ENCODE data around the gene TMEM25. TPM values are rescaled to one million over a fixed set of nuclear protein-coding genes. Genes with fewer than 3 reads are reported as not detected.
A peak's percentile ranks its signal among the peaks of the same experiment; 100 is the strongest.
"Not testable (repeated sequence)": the region's sequence is repeated elsewhere in the genome, so short reads cannot be mapped to it uniquely, and the experiment has no call there.

The TMEM25 gene
- total RNA-seq (2014; rRNA removed; shearing (Covaris generic)) = 4.3 and 4.4 TPM in 2 replicates

GRCh38 chr11:118530683-118531596 lies at the start of gene TMEM25:
Gene TMEM25, plus strand, starts transcription at chr11:118531192. Its CDS starts 610 bp downstream, at chr11:118531802.
- DNase-seq (ENCODE audit: low spot score) = peak; percentile 42

DNA sequence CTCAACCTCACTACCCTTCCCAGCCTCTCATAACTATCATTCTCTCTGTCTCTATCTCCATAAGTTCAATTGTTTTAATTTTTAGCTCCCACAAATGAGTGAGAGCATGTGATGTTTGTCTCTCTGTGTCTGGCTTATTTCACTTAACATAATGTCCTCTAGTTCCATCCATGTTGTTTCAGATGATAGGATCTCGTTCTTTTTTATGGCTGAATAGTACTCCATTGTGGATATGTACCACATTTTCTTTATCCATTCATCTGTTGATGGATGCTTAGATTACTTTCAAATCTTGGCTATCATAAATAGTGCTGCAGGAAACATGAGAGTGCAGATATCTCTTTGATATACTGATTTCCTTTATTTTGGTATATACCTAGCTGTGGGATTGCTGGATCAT lies 49.8 kb upstream of the TMEM25 start:
- DNase-seq (ENCODE audit: low spot score) = not testable (repeated sequence)

DNA sequence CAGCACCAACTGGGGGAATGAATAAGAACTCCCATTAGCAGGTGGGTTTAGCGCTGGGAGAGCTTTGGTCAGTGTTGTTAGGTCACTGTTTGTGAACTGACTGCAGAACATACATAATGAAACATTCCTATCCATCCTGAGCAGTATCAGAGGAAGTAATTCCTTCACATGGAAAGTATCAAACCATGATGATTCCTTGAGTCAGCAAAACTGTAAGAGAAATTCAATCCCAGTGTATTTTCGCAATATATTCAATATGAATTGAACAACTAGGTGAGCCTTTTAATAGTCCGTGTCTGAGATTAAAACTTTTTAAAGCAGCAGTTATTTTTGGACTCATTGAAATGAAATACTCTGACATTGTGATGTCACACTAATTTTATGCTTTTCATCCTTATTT lies 46.6 kb upstream of the TMEM25 start:
- no peak for DNase-seq (ENCODE audit: low spot score)

DNA sequence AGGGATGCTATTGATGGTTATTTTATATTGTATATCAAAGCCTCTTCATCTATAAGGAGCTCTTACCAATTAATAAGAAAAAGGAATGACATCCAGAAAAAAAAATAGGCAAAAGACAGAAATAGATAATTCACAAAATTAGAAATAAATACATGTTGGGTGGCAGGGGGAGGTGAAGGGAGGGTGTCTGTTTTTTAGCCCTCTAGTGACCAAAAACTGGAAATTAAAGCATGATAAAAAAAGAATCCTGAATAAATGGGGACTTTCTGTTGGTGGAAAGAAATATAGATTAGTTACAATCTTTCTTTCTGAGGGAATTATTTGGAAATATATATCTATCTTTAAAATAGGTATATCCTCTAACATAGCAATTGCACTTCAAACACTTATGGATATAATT lies 45.7 kb upstream of the TMEM25 start:
- DNase-seq (ENCODE audit: low spot score) = no peak

GRCh38 chr11:118488480-118489109 lies 42.4 kb upstream of the TMEM25 start:
- DNase-seq (ENCODE audit: low spot score) = peak; percentile 91

DNA sequence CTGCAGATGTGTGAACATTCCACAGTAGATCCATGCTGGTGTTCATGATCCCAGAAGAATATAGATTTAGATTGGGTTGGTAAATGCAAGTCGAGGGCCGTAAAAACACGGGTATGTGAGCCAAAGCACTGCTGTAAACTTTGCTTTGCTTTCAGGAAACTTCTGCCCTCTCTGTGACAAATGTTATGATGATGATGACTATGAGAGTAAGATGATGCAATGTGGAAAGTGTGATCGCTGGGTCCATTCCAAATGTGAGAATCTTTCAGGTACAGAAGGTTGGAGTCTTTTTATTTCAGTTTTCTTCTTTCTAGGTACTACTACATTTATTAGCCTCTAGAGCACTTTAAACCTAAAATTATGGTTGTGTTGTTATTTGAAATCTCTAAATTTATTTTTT lies 40.0 kb upstream of the TMEM25 start:
- no peak for DNase-seq (ENCODE audit: low spot score)

- no peak for DNase-seq (ENCODE audit: low spot score)
These were observed 33.2 kb upstream of the TMEM25 start for GRCh38 chr11:118497831-118498230.

- DNase-seq (ENCODE audit: low spot score) = no peak
These were observed 27.8 kb upstream of the TMEM25 start for GRCh38 chr11:118503216-118503615.

DNA sequence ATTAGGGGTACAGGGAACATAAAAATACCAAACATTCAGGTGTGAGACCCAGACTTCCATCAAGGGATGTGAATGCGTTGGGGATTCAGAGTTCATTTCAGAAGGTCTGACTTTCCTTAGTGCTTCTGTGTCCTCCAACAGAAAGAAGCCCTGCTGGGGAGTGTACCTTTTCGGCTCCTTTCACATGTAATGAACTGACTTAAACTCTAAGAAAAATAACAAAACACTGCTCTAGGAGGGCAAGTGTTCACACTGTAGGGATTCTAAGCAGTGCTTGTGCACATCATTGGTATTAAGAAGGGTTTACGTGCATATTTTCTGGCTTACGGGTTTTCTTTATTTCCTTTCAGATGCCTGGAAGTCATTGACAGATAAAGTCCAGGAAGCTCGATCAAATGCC lies 19.4 kb upstream of the TMEM25 start:
- DNase-seq (ENCODE audit: low spot score) = no peak

DNA sequence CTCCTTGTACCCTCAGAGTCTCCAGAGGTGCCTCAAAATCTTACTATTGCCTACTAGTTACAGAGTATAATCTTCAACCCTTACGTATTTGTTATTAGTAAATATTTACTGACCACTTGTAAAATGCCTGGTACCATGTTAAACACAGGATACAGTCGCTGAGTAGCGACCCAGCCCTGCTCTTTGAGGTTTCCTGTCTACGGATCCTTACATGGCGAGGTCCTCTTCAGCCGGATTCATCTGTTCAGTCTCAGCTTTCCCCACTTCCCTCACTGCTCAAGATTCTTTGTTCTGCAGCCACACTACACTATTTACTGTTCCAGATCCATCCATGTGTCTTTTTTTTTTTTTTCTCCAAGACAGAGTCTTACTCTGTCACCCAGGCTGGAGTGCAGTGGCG lies 16.9 kb upstream of the TMEM25 start:
- DNase-seq (ENCODE audit: low spot score) = no peak

DNA sequence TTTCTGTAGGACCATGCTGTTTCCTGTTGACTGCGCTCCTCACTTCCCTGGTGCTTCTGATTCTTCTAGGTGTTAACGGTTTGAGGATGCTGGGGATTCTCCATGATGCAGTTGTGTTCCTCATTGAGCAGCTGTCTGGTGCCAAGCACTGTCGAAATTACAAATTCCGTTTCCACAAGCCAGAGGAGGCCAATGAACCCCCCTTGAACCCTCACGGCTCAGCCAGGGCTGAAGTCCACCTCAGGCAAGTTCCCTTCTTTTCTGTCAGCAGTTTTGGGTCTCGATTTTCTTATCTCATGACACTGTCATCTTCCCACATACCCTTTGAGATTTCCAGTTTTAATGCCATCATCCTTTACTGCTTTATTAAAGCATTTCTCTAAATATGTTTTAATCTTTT lies 11.4 kb upstream of the TMEM25 start:
- DNase-seq (ENCODE audit: low spot score) = no peak

DNA sequence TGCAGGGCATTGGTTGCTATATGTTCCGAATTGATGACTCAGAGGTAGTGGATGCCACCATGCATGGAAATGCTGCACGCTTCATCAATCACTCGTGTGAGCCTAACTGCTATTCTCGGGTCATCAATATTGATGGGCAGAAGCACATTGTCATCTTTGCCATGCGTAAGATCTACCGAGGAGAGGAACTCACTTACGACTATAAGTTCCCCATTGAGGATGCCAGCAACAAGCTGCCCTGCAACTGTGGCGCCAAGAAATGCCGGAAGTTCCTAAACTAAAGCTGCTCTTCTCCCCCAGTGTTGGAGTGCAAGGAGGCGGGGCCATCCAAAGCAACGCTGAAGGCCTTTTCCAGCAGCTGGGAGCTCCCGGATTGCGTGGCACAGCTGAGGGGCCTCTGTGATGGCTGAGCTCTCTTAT lies 9.1 kb upstream of the TMEM25 start:
- DNase-seq (ENCODE audit: low spot score) = no peak

GRCh38 chr11:118522571-118523072 lies 8.4 kb upstream of the TMEM25 start:
- DNase-seq (ENCODE audit: low spot score) = peak; percentile 53

DNA sequence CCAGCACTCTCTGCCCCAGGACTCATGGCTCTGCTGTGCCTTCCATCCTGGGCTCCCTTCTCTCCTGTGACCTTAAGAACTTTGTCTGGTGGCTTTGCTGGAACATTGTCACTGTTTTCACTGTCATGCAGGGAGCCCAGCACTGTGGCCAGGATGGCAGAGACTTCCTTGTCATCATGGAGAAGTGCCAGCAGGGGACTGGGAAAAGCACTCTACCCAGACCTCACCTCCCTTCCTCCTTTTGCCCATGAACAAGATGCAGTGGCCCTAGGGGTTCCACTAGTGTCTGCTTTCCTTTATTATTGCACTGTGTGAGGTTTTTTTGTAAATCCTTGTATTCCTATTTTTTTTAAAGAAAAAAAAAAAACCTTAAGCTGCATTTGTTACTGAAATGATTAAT lies 6.6 kb upstream of the TMEM25 start:
- no peak for DNase-seq (ENCODE audit: low spot score)

- no peak for DNase-seq (ENCODE audit: low spot score)
These were observed 6.1 kb upstream of the TMEM25 start for GRCh38 chr11:118524757-118525470.

GRCh38 chr11:118526688-118527087 lies 4.3 kb upstream of the TMEM25 start:
- DNase-seq (ENCODE audit: low spot score) = no peak

DNA sequence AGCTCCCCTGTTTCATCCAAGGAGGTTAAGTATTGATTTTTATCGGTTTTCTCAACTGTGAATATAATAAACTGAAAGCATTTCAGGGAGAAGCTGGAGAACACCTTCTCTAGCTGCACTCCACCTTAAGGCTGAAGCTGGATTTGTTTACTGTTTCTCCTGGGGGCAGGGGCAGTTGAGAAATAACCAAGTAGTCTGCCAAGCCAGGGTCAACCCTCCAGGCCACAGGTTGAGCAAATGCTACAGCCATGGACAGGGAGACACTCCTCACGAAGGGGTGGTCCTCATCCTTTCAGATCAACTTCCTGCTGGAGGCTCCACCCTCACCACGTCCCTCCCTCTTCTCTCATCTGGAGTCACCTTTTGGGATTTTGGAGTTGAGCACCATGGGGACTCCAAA lies 3.9 kb upstream of the TMEM25 start, which contains the start of gene TTC36:
TTC36 (plus strand) TSS at position 366 of the 400 bp plus-strand sequence; CDS start at position 387, 21 bp downstream.
- no peak for DNase-seq (ENCODE audit: low spot score)

DNA sequence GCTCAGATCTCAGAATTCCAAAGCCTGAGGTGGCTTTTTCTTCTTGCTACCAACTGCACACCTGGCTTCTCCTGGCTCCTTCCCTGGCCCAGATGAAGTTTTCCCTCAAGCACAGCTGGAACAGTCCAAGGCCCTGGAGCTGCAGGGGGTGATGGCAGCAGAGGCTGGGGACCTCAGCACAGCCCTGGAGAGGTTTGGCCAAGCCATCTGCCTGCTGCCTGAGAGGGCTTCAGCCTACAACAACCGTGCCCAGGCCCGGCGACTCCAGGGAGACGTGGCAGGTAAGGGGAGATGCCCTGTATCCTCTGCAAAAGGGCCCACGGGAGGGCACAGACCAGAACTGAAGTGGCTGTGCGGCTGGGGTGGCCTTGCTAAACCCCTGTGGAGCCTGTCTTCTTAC lies 2.5 kb upstream of the TMEM25 start:
- DNase-seq (ENCODE audit: low spot score) = no peak

DNA sequence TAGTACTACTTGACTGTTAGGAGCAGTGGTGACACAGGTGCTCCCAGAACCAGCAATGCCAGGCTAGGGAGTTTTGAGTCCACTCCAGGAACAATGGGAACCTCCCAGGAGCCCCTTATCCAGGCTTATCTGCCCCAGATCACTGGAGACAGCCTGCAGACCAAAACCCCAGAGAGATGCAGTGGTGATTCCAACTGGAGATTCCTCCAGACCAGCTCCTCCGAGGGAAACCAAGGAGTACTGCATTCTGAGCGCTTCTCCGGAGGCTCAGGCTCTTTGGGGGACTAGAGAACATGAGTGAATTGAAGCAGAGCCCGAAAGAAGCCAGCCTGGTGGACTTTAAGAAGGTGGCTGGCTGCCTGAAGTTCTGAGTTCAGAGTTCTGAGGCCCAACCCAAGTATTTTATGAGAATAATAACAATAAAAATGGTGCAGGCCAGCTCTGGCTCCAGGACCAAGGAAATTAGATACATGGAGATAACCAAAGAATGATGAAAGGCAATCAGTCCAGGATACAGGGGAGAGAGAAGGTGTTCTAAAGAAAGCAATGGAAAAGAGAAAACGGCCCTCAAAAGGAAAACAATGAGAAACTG lies 1.3 kb upstream of the TMEM25 start:
- no peak for DNase-seq (ENCODE audit: low spot score)

- DNase-seq (ENCODE audit: low spot score) = peak; percentile 59
These were observed 761 bp upstream of the TMEM25 start for GRCh38 chr11:118530180-118530682.

DNA sequence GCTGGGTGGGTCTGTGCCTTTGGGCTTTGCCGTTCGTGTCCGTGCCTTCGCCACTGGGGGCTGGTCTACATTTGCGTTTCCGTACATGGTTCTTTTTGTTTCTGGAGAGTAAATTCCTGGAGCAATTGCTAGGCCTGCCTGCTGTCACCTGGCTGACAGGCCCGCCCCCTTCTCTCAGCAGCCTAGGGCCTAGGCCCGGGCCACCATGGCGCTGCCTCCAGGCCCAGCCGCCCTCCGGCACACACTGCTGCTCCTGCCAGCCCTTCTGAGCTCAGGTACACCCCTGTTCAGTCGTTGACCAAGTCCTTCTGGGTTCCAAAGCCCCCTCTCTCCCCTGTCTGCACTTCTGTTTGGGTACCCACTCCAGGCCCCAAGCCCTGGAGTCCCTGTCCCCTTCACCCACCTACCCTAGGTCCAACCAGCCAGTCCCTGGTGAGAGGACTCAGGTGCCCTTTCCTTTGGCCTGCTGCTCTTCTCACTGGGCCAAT lies 649 bp downstream of the TMEM25 start:
- DNase-seq (ENCODE audit: low spot score) = no peak
